Stimulated activated CD8-positive, alpha-beta memory T cell treated with anti-CD3 and anti-CD28 coated beads, Interleukin-15, amount 100 ng/mL, for 48 hours (primary cell): ENCODE data around the gene NECTIN1.

Experiments
- DNase-seq, 2 donors: peaks; one replicate each; pipeline ENCODE4 v3.0.0-alpha.2; 2020; ENCODE audit warnings: low read depth in 2 of 2

The NECTIN1 gene

GRCh38 chr11:119640541-119640940 is 88.5 kb downstream of the NECTIN1 start:
- no peak for DNase-seq

- DNase-seq: no peak
These were observed 89.3 kb downstream of the NECTIN1 start for GRCh38 chr11:119639642-119640205.

GRCh38 chr11:119638851-119639250 is 90.1 kb downstream of the NECTIN1 start:
- no peak for DNase-seq

GRCh38 chr11:119637481-119637880 is 91.5 kb downstream of the NECTIN1 start:
- DNase-seq: no peak

- no peak for DNase-seq
These were observed 93.2 kb downstream of the NECTIN1 start for GRCh38 chr11:119635776-119636175.

GRCh38 chr11:119635041-119635740 is 93.8 kb downstream of the NECTIN1 start:
- no peak for DNase-seq

GRCh38 chr11:119634301-119634700 is 94.7 kb downstream of the NECTIN1 start:
- no peak for DNase-seq

- no peak for DNase-seq
These were observed 99.0 kb downstream of the NECTIN1 start for GRCh38 chr11:119629834-119630624.

GRCh38 chr11:119629085-119629484 is 99.9 kb downstream of the NECTIN1 start:
- no peak for DNase-seq

- DNase-seq: no peak
These were observed 101.7 kb downstream of the NECTIN1 start for GRCh38 chr11:119627286-119627685.

GRCh38 chr11:119626871-119627270 is 102.1 kb downstream of the NECTIN1 start:
- no peak for DNase-seq

GRCh38 chr11:119626197-119626841 is 102.7 kb downstream of the NECTIN1 start:
- no peak for DNase-seq

- DNase-seq: no peak
These were observed 103.6 kb downstream of the NECTIN1 start for GRCh38 chr11:119625206-119625978.

- no peak for DNase-seq
These were observed 104.4 kb downstream of the NECTIN1 start for GRCh38 chr11:119624629-119625028.

- DNase-seq: no peak
These were observed 104.8 kb downstream of the NECTIN1 start for GRCh38 chr11:119624102-119624615.

- no peak for DNase-seq
These were observed 105.3 kb downstream of the NECTIN1 start for GRCh38 chr11:119623682-119624081.

- no peak for DNase-seq
These were observed 106.4 kb downstream of the NECTIN1 start for GRCh38 chr11:119622454-119623143.

- no peak for DNase-seq
These were observed 109.3 kb downstream of the NECTIN1 start for GRCh38 chr11:119619665-119620064.

GRCh38 chr11:119618208-119618909 is 110.6 kb downstream of the NECTIN1 start:
- DNase-seq: no peak

GRCh38 chr11:119617340-119617713 is 111.7 kb downstream of the NECTIN1 start:
- no peak for DNase-seq
